Fibroblast of peridontal ligament (primary cell): ENCODE measurements around the gene CPEB1.

Source experiments
- DNase-seq: peaks from one replicate; pipeline ENCODE4 v3.0.0-alpha.2; 2010; ENCODE audit errors: extremely low read depth

CPEB1 gene

GRCh38 chr15:82595203-82595602 lies 52.0 kb downstream of the CPEB1 start:
- no peak for DNase-seq

- no peak for DNase-seq
Measured at GRCh38 chr15:82587805-82588204, 59.4 kb downstream of the CPEB1 start.

DNA sequence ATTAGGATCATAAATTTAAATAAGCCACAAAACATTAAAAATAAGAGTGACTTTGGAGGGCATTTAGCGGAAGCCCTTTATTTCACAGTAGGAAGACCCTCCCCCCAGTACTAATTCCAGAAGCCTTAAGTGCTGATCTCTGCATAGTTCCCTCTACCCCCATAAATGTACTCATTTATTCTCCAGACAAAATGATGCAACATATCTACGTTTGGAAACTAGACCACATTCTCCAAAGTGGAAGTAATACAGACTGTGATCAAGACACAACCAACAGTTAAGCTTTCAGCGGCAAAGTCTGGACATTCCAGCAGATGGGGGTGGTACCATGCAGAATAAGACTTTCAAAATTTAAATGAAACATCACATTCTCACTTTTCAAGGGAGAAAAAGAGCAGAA lies 62.1 kb downstream of the CPEB1 start:
- DNase-seq, result peak; percentile 74

GRCh38 chr15:82580713-82581112 lies 66.5 kb downstream of the CPEB1 start:
- no peak for DNase-seq

GRCh38 chr15:82575335-82575734 lies 71.8 kb downstream of the CPEB1 start:
- DNase-seq, result no peak

GRCh38 chr15:82572986-82573385 lies 74.2 kb downstream of the CPEB1 start:
- DNase-seq, result no peak

GRCh38 chr15:82572311-82572710 lies 74.9 kb downstream of the CPEB1 start:
- peak; percentile 3 for DNase-seq

DNA sequence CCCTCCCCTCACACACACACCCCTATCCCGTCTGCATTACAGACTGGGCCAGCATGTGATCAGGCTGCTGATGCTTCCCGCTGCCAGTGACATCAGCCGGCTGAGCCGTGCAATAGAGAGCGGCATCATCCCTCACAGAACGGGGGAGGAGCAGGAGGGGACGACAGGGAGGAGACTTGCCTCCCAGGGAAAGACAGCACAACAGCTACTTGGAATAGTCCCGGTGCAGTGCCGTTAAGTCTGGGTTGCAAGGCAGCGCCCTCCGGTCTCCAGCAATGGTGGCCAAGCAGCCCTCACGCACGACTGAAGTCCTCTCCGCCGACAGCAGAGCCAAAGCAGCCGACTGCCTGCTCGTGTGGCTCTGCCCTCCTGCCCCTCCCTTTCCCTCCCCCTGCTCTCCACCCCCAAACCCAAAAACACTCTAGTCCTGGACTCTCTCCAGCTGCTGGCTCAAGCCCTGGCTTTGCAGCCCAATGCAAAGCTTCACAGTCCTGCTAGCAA lies 75.4 kb downstream of the CPEB1 start:
- DNase-seq, result peak; percentile 83

DNA sequence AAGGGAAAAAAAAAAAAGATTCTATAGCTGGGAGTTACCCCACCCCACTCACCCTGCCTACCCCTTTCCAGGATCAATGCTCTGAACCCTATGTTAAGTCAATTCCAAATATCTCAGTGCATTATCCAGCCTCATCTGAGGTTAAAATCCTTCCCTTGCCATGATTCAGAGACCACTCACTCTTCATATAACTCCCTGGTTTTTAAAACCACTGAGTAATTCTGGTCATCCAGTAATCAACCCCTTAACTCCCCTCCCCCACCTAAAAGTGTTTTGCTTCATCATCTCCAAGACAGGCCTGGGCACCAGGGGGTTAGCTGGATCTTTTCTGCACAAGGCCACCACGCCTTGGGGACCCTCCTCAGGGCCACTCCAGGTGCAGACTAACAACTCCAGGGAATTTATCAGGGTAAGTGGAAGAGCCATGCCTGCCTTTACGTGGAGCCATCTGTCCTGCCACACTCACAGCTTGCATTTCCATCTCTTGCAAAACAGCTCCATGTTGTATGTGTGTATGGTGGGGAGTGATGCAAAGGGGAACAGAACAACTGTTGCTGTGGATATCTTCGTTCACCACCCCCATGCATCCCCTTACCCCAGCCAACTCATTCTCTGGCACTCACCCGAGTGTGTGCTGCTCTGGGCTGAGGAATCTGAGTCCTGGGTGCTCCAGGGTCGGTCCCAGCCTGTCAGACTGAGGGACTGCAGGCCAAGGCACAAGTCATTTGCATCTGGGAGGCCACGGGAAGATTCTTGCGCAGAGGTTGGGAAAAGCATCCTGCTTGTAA lies 76.2 kb downstream of the CPEB1 start:
- peak; percentile 50 for DNase-seq

DNA sequence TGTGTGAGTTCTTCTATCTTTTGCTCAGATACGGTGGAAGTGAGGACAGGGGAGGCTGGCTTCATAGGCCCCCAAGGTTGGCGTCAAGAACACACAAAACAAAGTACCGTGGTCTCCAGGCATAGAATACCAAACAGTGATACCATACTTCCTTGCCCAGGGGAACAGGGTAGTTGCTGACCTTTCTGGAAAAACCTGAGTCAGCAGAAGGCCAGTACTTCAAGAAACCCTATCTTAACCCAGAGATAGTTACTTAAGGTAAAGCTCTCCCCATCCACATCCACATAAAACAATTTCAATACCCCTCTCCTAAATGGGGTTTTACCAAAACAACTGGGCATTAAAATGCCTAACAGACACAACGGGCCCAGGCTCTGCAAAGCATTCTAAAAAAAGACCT lies 77.3 kb downstream of the CPEB1 start:
- DNase-seq, result no peak

DNA sequence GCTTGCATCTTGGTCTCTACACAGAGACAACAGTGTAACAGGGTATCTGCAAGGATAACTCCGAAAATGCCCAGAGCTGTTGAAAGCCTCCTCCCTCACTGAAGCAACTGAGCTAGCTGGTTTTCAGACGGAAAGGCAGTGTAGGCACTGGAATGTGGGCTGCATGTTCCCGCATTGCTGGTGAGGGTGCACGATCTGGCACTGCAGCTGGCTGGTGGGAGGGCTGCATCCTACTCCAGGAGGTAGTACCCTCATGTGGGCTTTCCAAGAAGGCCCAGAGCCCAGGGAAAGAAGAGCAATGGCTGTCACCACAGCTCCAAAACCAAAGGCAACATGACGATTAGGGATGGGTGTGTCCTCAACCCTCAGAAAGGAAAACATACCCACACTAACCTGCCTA lies 78.2 kb downstream of the CPEB1 start:
- DNase-seq, result no peak

- no peak for DNase-seq
Measured at GRCh38 chr15:82567661-82568060, 79.5 kb downstream of the CPEB1 start.

GRCh38 chr15:82566690-82567089 lies 80.5 kb downstream of the CPEB1 start:
- DNase-seq, result peak; percentile 60

- DNase-seq, result no peak
Measured at GRCh38 chr15:82558502-82558901, 88.7 kb downstream of the CPEB1 start.

DNA sequence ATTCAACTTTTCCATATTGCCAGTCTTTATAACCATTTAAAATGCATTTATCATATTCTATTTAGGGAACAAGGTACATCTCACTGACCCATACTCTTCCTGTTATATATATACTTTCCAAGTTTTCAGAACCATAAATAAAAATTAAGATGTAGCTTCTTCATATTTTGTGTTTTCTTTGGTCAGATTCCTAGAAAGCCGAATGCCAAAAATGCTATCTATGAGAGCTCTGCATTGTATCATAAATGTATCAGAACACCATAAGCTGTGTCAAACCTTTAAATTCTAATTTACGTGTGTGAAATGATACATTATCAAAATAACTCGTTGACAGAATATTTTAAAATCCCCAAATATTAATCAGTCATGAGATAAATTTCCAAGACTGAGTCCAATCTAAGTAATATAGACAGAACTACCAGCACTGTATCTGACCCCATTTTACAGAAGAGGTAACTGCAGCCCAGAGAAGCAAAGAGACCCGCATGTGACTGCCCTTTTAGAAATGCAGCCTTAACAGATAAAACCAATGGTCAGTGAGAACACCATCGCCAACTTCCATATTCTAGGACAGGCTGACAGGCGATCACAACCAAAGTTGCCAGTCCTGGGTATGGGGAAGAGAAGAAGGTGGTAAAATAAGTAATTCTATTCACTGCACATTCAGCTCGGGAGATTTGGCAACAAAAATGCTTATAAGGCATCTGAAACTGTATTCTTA lies 90.7 kb downstream of the CPEB1 start:
- DNase-seq, result no peak

DNA sequence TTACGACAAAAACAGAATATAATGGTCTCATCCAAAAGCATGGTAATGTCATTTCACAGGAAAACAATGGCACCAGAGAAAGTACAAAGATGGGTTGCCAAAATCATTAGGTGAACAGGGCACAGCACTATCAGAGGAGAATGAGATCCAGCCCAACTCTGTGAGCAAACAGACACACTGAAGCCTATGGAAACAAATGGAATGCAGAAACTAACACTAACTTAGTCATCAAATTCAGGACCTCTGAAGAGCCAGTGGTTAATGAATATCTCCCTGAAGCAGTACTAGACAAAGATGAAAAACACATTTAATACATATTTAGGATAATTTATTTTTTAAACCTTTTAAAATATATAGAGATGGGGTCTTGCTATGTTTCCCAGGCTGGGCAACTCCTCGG lies 92.3 kb downstream of the CPEB1 start:
- no peak for DNase-seq

- DNase-seq, result peak; percentile 62
Measured at GRCh38 chr15:82554351-82554750, 92.8 kb downstream of the CPEB1 start.

DNA sequence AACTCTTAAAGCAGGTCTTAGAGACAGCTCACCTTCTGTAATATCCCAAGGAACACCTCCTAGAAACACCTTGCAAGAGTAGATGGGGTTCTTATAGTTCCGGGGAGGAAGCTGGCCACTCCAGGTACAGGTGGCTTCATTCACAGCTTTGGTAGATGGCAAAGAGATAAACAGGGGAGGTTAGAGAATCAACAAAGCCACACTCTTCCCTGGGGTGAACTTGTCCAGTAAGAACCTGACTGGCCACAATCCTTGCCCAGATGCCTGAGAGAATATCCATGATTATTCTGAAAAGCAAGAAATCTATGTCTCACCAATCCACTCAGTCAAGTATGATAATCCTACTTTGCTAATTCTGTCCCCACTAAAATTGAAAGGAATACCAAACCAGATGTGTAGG lies 93.3 kb downstream of the CPEB1 start:
- DNase-seq, result no peak

- DNase-seq, result no peak
Measured at GRCh38 chr15:82552861-82553260, 94.3 kb downstream of the CPEB1 start.

GRCh38 chr15:82551646-82552247 lies 95.4 kb downstream of the CPEB1 start:
- DNase-seq, result no peak

DNA sequence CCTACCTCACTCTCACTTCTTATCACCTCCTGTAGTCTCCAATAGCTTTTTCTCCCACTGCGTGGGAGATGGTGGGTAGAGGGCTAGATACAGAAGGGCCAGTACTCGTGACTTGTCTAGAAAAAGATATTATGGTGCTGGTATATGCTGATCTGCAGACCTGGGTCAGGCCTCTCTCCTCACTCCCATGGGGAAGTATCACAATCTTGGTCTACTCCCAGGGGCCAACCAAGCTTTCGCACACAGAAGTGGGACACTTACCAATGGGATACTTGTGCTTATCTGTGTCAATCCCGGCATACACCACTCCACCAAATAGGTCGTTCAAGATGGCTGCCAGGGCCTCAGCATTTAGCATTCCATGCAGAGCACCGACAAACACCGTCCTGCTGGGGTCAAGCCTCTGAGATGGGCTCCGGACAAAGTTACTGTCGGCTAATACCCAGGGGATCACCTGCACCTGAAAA lies 97.9 kb downstream of the CPEB1 start:
- no peak for DNase-seq

DNA sequence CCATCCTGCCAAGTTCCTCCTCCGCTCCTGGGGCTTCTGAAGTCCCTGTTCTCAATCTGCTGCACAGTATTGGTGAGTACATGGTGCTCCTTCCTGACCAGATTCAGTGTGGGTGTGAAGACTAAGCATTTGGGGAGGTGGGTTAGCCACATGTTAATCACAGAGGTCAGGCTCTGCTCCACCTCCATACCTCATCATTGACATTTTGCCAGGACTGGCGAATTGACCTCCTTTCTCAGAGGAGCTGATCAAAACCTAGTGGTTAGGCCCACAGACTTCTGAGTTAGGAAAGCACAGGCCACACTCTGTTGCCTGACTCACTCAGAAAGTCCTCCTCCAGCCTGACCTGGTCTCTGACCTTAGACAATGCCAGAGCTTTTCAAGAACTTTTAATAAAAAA lies 98.5 kb downstream of the CPEB1 start:
- DNase-seq, result no peak

DNA sequence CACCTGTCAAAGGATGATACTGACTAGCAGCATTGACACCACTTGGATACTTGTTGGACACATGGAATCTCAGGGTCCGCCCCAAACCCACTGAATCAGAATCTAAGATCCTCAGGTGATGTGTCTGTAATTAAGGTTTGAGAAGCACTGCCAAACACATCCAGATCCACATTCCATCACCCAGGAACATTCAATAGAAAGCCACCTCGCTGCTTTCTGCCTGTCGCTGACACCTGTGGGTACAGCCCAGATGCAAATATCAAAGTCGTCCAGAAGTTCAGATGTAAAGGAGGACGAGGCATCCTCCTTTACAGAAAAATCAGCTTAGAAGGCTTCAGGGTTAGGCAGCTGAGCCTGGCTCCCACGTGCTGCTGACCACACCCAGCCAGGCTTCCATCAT lies 101.7 kb downstream of the CPEB1 start:
- DNase-seq, result no peak
